Left ventricle myocardium inferior (tissue), 1 donor: ENCODE results near the gene PLPP1. TPM values are rescaled to one million over a fixed set of nuclear protein-coding genes. Genes with fewer than 3 reads are reported as not detected.

Experiments used
- DNase-seq: peaks from one replicate; pipeline ENCODE4 v3.0.0-alpha.2; 2020
- H3K27ac ChIP-seq: fragments of 200-600 bp; replicated peaks from 2 replicates; pipeline ENCODE4 v1.8.0; 2021
- H3K27me3 ChIP-seq: fragments of 200-600 bp; 2 replicates; pipeline ENCODE4 v1.8.0; 2021; ENCODE audit warnings: low read depth
- H3K36me3 ChIP-seq: fragments of 200-600 bp; 2 replicates; pipeline ENCODE4 v1.8.0; 2021
- H3K4me1 ChIP-seq: fragments of 200-600 bp; 2 replicates; pipeline ENCODE4 v1.8.0; 2021
- H3K4me3 ChIP-seq: fragments of 200-600 bp; 2 replicates; pipeline ENCODE4 v1.8.0; 2021; ENCODE audit warnings: mild to moderate bottlenecking, moderate library complexity
- H3K9me3 ChIP-seq: fragments of 200-600 bp; replicated peaks from 2 replicates; pipeline ENCODE4 v1.8.0; 2021
- intact Hi-C: fragments of 100-400 bp; cut with micrococcal nuclease; formaldehyde crosslinking; loops from one replicate; pipeline ENCODE4 v1.11.0; 2022
- total RNA-seq: library from RNA; stranded (reverse); fragmentation: NEBNext Ultra II Directional; extraction: Animal tissue kit (Norgen Biotek cat#: 25700); gene quantifications from one replicate; pipeline ENCODE4 v1.2.1, GENCODE V29; 2021
- TF ChIP-seq, protein P1 (sequence below): fragments of 200-600 bp; IDR thresholded peaks from 2 replicates; pipeline ENCODE4 v1.8.0; 2021; ENCODE audit warnings: antibody characterized with exemption, mild to moderate bottlenecking, borderline replicate concordance
- donor health status: DM: no; HTN: yes; CAD: no; lungs with severe emphysema.

PLPP1 gene
- total RNA-seq, 1 donor from 2014 or later: 72.6 TPM

DNA sequence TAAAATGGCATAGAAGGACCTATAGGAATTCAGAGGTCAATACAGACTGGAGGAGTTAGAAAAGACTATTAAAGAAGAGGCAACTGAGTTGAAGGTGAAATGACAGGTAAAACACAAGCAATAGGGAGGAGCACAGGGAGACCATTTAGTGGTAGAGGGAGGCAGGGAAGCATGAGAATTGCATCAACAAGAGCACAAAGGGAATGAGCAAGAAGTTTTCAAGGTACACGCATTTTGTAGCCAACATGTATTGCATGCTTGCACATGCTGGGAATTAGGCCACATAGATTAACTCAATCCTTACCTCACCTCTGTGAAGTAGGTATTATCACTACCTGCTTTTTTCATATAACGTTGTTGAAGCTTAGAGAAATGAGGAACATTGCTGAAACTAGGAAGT lies 42.3 kb downstream of the PLPP1 start:
- H3K4me3 ChIP-seq: no peak overlapping the region
- intact Hi-C loops: no loop called here
- H3K9me3 ChIP-seq: no peaks in the 10 kb centered on the region
- peaks cover 6% of the 10 kb centered on the region for H3K36me3 ChIP-seq
- no peaks in the 10 kb centered on the region for H3K27me3 ChIP-seq
- TF ChIP-seq, protein P1, sequence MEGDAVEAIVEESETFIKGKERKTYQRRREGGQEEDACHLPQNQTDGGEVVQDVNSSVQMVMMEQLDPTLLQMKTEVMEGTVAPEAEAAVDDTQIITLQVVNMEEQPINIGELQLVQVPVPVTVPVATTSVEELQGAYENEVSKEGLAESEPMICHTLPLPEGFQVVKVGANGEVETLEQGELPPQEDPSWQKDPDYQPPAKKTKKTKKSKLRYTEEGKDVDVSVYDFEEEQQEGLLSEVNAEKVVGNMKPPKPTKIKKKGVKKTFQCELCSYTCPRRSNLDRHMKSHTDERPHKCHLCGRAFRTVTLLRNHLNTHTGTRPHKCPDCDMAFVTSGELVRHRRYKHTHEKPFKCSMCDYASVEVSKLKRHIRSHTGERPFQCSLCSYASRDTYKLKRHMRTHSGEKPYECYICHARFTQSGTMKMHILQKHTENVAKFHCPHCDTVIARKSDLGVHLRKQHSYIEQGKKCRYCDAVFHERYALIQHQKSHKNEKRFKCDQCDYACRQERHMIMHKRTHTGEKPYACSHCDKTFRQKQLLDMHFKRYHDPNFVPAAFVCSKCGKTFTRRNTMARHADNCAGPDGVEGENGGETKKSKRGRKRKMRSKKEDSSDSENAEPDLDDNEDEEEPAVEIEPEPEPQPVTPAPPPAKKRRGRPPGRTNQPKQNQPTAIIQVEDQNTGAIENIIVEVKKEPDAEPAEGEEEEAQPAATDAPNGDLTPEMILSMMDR: no peak
- H3K27ac ChIP-seq: no peak overlapping the region
- H3K4me1 ChIP-seq: peaks cover 56% of the 10 kb centered on the region
- DNase-seq: no peak

DNA sequence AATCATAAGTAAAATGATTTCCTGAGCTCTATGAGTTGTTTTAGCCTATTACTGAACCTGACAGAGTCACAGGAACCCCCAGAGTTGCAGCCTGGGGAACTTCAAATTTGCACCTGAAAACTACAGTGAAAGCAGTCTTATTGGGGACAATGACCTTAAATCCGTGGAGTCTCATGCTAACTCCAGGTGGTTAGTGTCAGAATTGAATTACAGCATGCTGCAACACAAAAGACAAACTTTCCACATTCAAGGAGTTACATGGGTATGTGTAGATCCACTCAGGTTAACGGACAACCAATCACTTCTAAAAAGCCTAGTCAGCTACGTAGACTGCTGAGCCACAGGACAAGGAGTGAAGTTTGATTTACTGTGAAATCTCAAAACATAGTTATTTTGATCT lies 49.7 kb downstream of the PLPP1 start:
- no peak for DNase-seq
- peaks cover 36% of the 10 kb centered on the region for H3K4me1 ChIP-seq
- no peaks in the 10 kb centered on the region for H3K27me3 ChIP-seq
- intact Hi-C loops: no loop called here
- no peak overlapping the region for H3K27ac ChIP-seq
- H3K9me3 ChIP-seq: no peaks in the 10 kb centered on the region
- H3K36me3 ChIP-seq: peaks cover 14% of the 10 kb centered on the region
- H3K4me3 ChIP-seq: no peak overlapping the region
- TF ChIP-seq, protein P1: no peak

DNA sequence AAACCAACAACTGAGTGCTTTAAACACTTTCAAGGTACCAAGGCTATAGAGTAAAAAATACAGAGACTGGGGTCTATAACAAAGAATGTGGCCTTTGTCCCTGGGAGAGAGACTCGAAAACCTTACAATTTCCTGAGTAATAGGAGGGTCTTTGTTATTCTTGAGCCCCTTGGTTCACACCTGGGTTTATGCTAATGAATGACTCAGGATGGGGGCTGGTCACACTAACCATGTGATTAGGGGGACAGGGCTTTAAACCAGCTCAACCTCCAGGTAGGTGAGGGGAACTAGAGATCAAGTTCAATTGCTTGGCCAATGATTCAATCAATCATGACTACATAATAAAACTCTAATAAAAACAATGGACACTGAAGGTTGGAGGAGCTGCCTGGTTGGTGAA lies 50.2 kb downstream of the PLPP1 start:
- peaks cover 12% of the 10 kb centered on the region for H3K36me3 ChIP-seq
- H3K4me3 ChIP-seq: no peak overlapping the region
- H3K9me3 ChIP-seq: no peaks in the 10 kb centered on the region
- no peaks in the 10 kb centered on the region for H3K27me3 ChIP-seq
- no peak for DNase-seq
- intact Hi-C loops: no loop called here
- TF ChIP-seq, protein P1: no peak
- H3K4me1 ChIP-seq: peaks cover 40% of the 10 kb centered on the region
- no peak overlapping the region for H3K27ac ChIP-seq

DNA sequence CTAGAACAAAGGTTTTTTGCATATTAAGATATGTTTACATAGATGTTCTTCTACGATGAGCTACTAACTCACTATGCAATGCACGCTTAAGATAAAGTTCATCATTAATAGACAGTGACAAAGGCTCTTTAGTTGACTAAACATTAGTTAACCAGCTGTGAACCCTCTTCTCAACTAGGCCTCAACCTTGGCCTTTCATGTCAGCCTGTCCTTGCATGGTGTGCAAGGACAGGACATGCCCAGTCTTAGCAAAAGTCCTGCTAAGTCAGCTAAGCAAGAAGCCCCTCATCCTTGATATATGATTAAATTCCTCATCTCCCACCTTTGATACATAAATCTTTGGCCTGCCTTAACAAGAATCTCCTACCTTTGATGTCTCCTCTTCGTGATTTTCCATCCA lies 50.9 kb downstream of the PLPP1 start:
- Histone ChIP-seq H3K27ac (no peak overlapping the region), H3K36me3 (peaks cover 11% of the 10 kb centered on the region), H3K4me3 (no peak overlapping the region), H3K27me3 (no peaks in the 10 kb centered on the region), H3K9me3 (no peaks in the 10 kb centered on the region), H3K4me1 (peaks cover 45% of the 10 kb centered on the region)
- DNase-seq: no peak
- TF ChIP-seq, protein P1: no peak
- intact Hi-C loops: no loop called here

DNA sequence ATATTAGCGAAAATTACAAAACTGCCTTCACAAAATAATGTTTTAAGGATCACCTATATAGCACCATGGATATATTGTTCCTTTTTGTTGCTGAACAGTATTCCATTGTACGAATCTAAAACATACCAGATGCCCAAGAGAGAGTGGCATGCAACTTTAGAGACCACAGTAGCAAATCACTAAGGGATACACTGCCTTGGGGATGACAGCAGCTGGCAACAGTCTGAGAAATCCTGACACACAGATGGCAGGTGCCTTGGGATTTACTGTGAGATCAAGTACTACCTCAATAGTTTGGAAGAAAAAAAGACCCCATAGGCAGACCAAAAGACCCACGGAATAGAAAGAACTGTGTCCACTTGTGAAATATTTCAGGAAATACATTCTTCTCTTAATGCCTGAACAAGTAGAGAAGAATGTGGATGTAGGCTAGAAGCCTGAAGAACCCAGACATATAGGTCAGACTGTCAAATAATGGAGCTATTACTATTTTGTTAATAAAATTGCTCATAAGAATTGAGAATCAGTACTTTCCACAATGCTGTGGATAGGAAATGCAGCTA lies 53.4 kb downstream of the PLPP1 start:
- Histone ChIP-seq H3K36me3 (peaks cover 6% of the 10 kb centered on the region), H3K4me3 (no peak overlapping the region), H3K4me1 (peaks cover 50% of the 10 kb centered on the region), H3K9me3 (no peaks in the 10 kb centered on the region), H3K27me3 (no peaks in the 10 kb centered on the region), H3K27ac (no peak overlapping the region)
- TF ChIP-seq, protein P1: no peak
- DNase-seq: no peak
- intact Hi-C loops: no loop called here
